ENCODE data around the gene MYO1F.

MYO1F gene

DNA sequence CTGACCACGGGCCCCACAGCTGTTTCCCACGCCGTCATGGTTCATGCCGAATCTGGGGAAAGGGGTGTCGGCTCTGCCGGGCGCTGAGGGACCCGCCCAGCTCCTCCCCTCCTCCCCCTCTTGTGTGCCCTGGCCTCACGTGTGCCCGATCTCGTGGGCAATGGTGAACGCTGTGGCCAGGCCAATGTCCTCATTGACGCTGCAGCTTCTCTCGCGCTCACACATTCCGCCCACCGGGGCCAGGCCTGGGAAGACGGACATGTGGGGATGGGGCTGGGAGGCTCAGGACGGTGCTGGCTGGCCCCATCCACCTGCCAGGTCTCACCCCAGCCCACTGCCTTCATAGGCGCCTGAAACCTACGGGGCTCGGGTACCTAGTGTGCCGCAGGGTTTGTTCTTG lies 18.9 kb upstream of the MYO1F start:
- H3K27ac ChIP-seq (ENCODE audit: low read length) = no peak overlapping the region
- H3K4me1 ChIP-seq (ENCODE audit: control insufficient read depth, low read depth, low read length) = peaks cover 3% of the 10 kb centered on the region
- H3K9me3 ChIP-seq (ENCODE audit: control insufficient read depth, low read depth, low read length) = no peaks in the 10 kb centered on the region
- no peak overlapping the region for H3K9ac ChIP-seq (ENCODE audit: low read length)
- no peaks in the 10 kb centered on the region for H3K36me3 ChIP-seq (ENCODE audit: control insufficient read depth, low read depth, low read length)
- H3K4me3 ChIP-seq (ENCODE audit: low read length) = no peak overlapping the region
- peaks cover 4% of the 10 kb centered on the region for H3K27me3 ChIP-seq (ENCODE audit: control insufficient read depth, insufficient read depth, low read length)

DNA sequence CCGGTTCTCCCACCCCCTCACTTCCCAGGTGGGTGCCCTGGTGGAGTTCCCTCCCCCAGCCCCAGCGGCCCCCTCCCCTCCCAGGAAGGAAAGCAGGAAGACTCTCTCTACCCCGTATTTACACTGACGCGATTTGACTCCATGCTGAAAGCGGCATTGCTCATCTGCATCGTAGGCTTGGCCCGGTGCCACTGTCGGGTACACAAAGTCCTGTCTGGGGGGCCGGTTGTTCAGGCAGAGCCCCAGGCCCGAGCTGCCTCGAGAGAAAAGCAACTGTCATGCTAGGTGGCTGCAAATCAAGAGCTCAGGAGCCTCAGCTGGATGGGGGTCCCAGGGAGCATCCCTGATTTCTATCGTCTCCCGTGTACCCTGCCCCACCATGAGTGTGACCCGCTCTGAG lies 18.4 kb upstream of the MYO1F start:
- H3K27ac ChIP-seq (ENCODE audit: low read length) = no peak overlapping the region
- H3K27me3 ChIP-seq (ENCODE audit: control insufficient read depth, insufficient read depth, low read length) = peaks cover 9% of the 10 kb centered on the region
- H3K9me3 ChIP-seq (ENCODE audit: control insufficient read depth, low read depth, low read length) = no peaks in the 10 kb centered on the region
- peaks cover 3% of the 10 kb centered on the region for H3K4me1 ChIP-seq (ENCODE audit: control insufficient read depth, low read depth, low read length)
- no peak overlapping the region for H3K9ac ChIP-seq (ENCODE audit: low read length)
- no peaks in the 10 kb centered on the region for H3K36me3 ChIP-seq (ENCODE audit: control insufficient read depth, low read depth, low read length)
- H3K4me3 ChIP-seq (ENCODE audit: low read length) = no peak overlapping the region

DNA sequence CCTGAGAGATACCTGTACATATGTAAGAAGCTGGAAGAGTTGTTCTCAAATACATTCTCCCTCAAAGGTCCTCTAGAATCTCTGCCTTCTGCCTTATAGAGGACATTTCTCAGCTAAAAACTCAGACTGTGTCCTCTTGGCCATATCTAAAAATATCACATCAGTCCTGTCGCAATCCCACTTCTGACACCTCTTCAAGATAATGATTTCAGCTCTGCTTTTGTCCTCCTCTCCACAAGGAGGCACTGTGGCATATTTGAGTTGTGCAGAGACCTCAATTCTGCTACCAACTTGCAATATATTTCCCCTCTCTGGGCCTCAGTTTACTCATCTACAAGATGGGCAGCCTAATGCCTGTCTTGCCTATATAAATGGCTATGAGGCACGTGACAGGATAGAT lies 16.7 kb upstream of the MYO1F start:
- Histone ChIP-seq H3K27me3 (ENCODE audit: control insufficient read depth, insufficient read depth, low read length) (peaks cover 13% of the 10 kb centered on the region), H3K9ac (ENCODE audit: low read length) (no peak overlapping the region), H3K36me3 (ENCODE audit: control insufficient read depth, low read depth, low read length) (no peaks in the 10 kb centered on the region), H3K9me3 (ENCODE audit: control insufficient read depth, low read depth, low read length) (no peaks in the 10 kb centered on the region), H3K4me3 (ENCODE audit: low read length) (no peak overlapping the region), H3K4me1 (ENCODE audit: control insufficient read depth, low read depth, low read length) (peaks cover 3% of the 10 kb centered on the region), H3K27ac (ENCODE audit: low read length) (no peak overlapping the region)

DNA sequence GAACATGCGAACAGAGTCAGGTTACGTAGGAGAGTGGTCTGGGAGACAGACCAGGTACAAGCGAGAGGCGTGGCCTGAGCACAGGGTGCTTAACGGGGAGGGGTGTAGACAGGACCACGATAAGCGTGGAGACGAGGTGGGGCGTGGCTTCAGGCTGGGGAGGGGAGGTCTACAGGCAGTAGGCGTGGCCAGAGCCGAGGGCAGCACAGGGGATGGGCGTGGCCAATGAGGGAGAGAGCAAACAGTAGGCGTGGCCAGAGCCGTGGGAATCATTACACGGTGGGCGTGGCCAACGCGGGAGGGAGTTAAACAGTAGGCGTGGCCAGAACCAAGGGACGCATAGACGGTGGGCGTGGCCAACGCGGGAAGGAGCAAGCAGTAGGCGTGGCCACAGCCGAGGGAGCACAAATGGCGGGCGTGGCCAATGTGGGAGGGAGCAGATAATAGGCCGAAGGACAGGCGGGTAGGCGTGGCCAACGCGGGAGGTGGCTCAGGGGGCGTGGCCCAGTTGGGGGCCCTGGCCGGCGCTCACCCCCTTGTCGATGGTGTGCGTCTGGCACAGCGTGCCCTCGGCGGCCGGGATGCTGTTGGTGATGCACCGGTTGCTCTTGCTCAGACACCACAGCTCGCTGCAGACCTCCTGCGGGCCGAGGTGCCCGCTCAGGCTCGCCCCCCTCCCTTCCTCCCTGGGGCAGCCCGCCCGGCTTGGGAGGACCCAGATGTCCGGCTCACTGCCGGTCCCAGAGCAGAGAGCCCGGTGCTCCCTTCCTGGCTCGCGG lies 15.2 kb upstream of the MYO1F start:
- Histone ChIP-seq H3K4me3 (ENCODE audit: low read length) (peak overlapping the region; percentile 61), H3K27me3 (ENCODE audit: control insufficient read depth, insufficient read depth, low read length) (peaks cover 13% of the 10 kb centered on the region)

DNA sequence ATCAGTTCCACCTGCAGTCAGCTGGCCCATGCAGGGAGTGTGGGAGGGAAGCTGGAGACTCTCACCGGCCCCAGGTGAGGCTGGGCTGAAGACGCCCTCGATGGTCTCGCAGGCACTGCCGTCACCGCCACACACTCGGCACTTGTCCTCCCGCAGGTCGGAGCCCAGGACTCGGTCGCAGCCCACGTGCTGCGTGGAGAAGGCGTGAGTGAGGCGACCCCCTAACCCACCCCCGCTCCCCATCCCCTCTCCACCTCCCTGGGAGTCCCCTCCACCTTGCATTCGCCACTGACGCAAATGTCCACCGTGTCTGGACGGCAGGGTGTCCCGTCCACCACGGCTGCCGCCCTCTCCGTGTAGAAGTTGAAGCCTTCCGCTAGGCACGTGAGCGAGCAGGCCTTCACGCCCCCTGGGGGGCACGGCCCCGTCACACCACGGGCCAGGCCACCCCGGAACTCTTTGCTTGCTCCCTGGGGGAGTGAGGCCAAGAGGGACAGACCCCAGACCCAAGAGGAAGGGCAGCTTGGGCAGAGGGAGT lies 12.0 kb upstream of the MYO1F start:
- H3K9me3 ChIP-seq (ENCODE audit: control insufficient read depth, low read depth, low read length) = no peaks in the 10 kb centered on the region
- H3K27ac ChIP-seq (ENCODE audit: low read length) = no peak overlapping the region
- H3K9ac ChIP-seq (ENCODE audit: low read length) = no peak overlapping the region
- H3K36me3 ChIP-seq (ENCODE audit: control insufficient read depth, low read depth, low read length) = no peaks in the 10 kb centered on the region
- no peak overlapping the region for H3K4me3 ChIP-seq (ENCODE audit: low read length)
- H3K27me3 ChIP-seq (ENCODE audit: control insufficient read depth, insufficient read depth, low read length) = peaks cover 13% of the 10 kb centered on the region
- peaks cover 3% of the 10 kb centered on the region for H3K4me1 ChIP-seq (ENCODE audit: control insufficient read depth, low read depth, low read length)

More for the DNA sequence above, 15.2 kb upstream of the MYO1F start:
- H3K4me1 ChIP-seq (ENCODE audit: control insufficient read depth, low read depth, low read length) = peaks cover 3% of the 10 kb centered on the region
- H3K36me3 ChIP-seq (ENCODE audit: control insufficient read depth, low read depth, low read length) = no peaks in the 10 kb centered on the region
- no peak overlapping the region for H3K27ac ChIP-seq (ENCODE audit: low read length)
- H3K9ac ChIP-seq (ENCODE audit: low read length) = no peak overlapping the region
- no peaks in the 10 kb centered on the region for H3K9me3 ChIP-seq (ENCODE audit: control insufficient read depth, low read depth, low read length)

DNA sequence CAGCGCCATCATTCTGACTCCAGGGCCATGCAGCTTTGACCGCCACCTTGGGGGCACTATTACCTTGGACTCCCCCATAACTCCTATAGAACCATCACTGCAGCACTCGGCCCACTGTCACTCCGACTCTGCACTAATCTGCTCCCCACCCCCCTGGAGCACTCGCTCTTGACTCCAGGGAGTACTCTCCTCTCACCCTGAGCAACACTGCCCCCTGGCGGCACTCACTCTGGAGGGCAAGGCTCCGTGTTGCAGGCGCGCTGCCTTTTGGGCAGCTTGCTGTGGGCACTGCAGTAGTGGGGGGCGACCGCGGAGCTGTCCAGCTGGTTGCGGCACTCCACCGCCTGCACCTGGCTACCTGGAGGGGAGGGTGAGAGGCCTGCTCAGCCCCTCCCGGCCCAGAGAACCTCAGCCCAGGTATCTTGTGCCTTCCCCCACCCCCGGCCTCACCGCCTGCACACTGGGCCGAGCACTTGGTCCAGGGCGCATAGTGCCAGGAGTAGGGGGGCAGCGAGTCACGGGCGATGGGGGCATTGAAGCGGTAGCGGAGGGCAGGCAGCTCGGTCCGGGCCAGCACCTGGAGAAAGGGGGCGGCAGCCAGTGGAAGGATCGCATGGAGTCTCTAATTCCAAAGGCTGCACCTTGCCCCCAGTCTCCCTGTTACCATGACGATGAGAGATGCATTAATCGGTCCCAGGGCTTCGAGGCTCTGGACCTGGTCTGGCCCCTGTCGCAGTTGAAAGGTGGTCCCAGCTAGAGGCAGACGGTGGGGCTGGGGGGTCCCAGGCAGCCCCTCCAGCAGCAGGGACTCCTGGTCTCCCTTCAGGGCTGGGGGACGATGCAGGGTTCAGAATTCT lies 8.9 kb upstream of the MYO1F start:
- H3K9me3 ChIP-seq (ENCODE audit: control insufficient read depth, low read depth, low read length) = no peaks in the 10 kb centered on the region
- H3K9ac ChIP-seq (ENCODE audit: low read length) = no peak overlapping the region
- H3K4me1 ChIP-seq (ENCODE audit: control insufficient read depth, low read depth, low read length) = no peaks in the 10 kb centered on the region
- H3K36me3 ChIP-seq (ENCODE audit: control insufficient read depth, low read depth, low read length) = no peaks in the 10 kb centered on the region
- peaks cover 8% of the 10 kb centered on the region for H3K27me3 ChIP-seq (ENCODE audit: control insufficient read depth, insufficient read depth, low read length)
- H3K27ac ChIP-seq (ENCODE audit: low read length) = no peak overlapping the region
- H3K4me3 ChIP-seq (ENCODE audit: low read length) = no peak overlapping the region

DNA sequence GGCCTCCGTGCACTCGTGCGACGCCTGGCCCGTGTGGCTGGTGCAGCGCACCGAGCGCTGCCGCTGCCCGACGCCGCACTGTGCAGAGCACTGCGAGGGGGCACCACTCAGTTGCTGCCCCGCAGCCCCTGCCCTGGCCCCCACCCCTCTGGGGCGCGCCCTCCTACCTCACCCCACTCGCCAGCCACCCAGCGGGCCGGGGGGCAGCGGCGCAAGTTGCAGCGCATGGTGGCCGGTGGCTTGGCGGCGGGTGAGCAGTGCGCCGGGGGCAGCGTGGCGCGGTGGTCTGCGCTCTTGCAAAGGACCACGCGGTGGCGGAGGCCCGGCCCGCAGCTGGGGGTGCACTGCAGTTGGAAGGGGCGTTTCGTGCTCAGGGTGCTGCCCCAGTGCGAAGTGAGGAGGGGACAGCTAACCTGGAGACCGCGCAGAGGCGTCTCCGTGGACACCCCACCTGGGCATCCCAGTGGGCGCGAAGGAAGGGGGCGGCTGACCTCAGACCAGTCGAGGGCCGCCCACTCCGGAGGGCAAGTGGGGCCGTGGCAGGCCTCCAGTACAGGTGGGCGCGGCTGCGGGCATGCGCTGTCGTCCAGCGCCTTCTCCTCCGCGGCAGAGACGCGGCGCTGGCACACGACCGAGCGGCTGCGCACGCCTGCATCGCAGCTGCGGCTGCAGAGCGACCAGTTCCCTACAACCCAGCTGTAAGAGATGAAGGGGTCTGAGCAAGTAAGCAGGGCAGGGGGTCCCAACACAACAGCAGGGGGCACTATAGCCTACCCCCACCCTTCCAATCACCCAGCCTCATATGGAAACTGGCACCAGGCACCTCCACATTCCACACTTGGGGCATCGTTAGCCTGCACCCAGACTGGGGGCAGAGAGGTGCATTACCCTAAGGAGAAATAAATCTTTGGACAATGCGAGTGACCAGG lies 8.0 kb upstream of the MYO1F start:
- H3K27me3 ChIP-seq (ENCODE audit: control insufficient read depth, insufficient read depth, low read length) = peaks cover 3% of the 10 kb centered on the region
- no peak overlapping the region for H3K9ac ChIP-seq (ENCODE audit: low read length)
- no peak overlapping the region for H3K27ac ChIP-seq (ENCODE audit: low read length)
- no peaks in the 10 kb centered on the region for H3K4me1 ChIP-seq (ENCODE audit: control insufficient read depth, low read depth, low read length)
- no peaks in the 10 kb centered on the region for H3K36me3 ChIP-seq (ENCODE audit: control insufficient read depth, low read depth, low read length)
- no peaks in the 10 kb centered on the region for H3K9me3 ChIP-seq (ENCODE audit: control insufficient read depth, low read depth, low read length)
- no peak overlapping the region for H3K4me3 ChIP-seq (ENCODE audit: low read length)

DNA sequence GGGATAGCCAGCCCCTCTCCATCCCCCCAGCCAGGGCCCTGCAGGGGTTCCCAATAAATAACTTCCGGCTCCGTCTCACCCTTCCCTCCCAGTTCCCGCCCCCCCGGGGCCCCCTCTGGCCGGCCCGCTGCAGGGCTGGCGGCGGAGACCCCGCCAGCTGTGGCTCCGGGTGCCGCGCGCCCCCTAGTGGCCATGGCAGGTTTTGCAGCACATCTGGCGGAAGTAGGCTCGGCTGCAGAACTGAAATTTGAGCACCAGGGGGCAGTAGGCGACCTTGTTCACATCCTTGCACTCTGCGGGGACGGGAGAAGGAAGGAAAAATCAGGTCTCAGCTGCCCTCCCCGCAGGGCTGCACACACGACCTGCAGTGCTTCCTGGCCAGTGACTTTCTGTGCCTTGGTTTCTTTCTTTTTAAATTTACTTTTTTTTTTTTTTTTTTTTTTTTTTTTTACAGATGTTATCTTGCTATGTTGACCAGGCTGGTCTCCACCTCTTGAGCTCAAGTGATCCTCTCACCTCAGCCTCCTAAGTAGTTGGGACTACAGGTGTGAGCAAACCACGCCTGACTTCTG lies 3.6 kb upstream of the MYO1F start:
- Histone ChIP-seq H3K4me1 (ENCODE audit: control insufficient read depth, low read depth, low read length) (peaks cover 2% of the 10 kb centered on the region), H3K9ac (ENCODE audit: low read length) (no peak overlapping the region), H3K27ac (ENCODE audit: low read length) (no peak overlapping the region), H3K36me3 (ENCODE audit: control insufficient read depth, low read depth, low read length) (no peaks in the 10 kb centered on the region), H3K27me3 (ENCODE audit: control insufficient read depth, insufficient read depth, low read length) (no peaks in the 10 kb centered on the region), H3K9me3 (ENCODE audit: control insufficient read depth, low read depth, low read length) (no peaks in the 10 kb centered on the region), H3K4me3 (ENCODE audit: low read length) (no peak overlapping the region)

DNA sequence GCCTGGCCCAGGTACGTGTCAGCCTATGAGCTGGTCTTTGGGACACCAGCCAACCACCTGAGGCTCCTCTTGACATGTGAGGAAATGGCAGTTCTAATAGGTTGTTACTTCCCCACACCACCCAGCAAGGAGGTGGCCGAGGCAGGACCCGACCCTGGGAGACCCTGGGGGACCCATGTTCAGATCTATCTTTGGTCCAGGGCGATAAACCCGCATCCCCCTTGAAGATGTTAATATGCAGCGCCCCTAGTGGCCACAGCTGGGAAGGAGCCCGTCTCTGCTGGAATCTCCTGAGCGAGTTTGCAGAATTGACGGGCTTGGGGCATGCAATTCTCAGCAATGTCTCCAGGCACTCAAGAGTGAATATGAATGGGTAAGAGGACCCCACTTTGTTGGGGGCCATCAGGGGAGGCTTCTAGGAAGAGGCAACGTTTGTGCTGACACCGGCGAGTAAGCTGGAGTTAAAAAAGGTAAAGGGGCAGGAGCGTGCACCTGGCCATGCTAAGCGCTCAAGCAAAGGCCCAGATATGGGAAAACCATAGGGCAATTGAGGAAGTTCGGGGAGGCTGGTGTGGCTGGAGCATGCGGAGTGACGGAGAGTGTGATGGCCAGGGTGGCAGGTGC lies 1.5 kb upstream of the MYO1F start:
- Histone ChIP-seq H3K27ac (ENCODE audit: low read length) (no peak overlapping the region), H3K4me3 (ENCODE audit: low read length) (no peak overlapping the region), H3K9me3 (ENCODE audit: control insufficient read depth, low read depth, low read length) (no peaks in the 10 kb centered on the region), H3K9ac (ENCODE audit: low read length) (no peak overlapping the region), H3K27me3 (ENCODE audit: control insufficient read depth, insufficient read depth, low read length) (no peaks in the 10 kb centered on the region), H3K36me3 (ENCODE audit: control insufficient read depth, low read depth, low read length) (no peaks in the 10 kb centered on the region), H3K4me1 (ENCODE audit: control insufficient read depth, low read depth, low read length) (peaks cover 7% of the 10 kb centered on the region)

DNA sequence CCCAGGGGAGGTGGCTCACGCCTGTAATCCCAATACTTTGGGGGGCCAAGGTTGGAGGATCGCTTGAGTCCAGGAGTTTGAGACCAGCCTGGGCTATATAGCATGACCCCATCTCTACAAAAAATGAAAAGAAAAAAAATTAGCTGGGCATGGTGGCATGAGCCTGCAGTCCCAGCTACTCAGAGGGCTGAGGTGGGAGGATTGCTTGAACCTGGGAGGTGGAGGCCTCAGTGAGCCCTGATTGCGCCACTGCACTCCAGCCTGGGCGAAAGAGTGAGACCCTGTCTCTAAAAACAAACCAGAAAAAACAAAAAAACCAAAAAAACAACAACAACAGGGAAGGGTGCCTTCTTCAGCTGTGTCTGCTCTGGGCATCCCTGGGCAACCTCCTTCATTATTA lies 499 bp upstream of the MYO1F start:
- Histone ChIP-seq H3K4me3 (ENCODE audit: low read length) (no peak overlapping the region), H3K9me3 (ENCODE audit: control insufficient read depth, low read depth, low read length) (no peaks in the 10 kb centered on the region), H3K27ac (ENCODE audit: low read length) (no peak overlapping the region), H3K36me3 (ENCODE audit: control insufficient read depth, low read depth, low read length) (no peaks in the 10 kb centered on the region), H3K27me3 (ENCODE audit: control insufficient read depth, insufficient read depth, low read length) (no peaks in the 10 kb centered on the region), H3K4me1 (ENCODE audit: control insufficient read depth, low read depth, low read length) (peaks cover 7% of the 10 kb centered on the region), H3K9ac (ENCODE audit: low read length) (no peak overlapping the region)
